GM18907 (cell line): ENCODE data around the gene DYNC1H1.

Experiments used
- ATAC-seq: cut with Tn5 transposase; IDR thresholded peaks from one replicate; pipeline ENCODE4 v1.9.1; 2021; ENCODE audit warnings: mild to moderate bottlenecking, moderate library complexity; ENCODE audit not compliant: unreplicated experiment

Gene DYNC1H1

GRCh38 chr14:101964297-101965180 is at the start of gene DYNC1H1:
Gene DYNC1H1, plus strand, starts transcription at chr14:101964573. Its CDS starts 119 bp downstream, at chr14:101964692.
- ATAC-seq: peak; percentile 79

- no peak for ATAC-seq
Observed at GRCh38 chr14:101915871-101916815, 48.2 kb upstream of the DYNC1H1 start.

- ATAC-seq: no peak
Observed at GRCh38 chr14:101916816-101917412, 47.5 kb upstream of the DYNC1H1 start.

GRCh38 chr14:101917413-101918017 is 46.9 kb upstream of the DYNC1H1 start:
- ATAC-seq: no peak

GRCh38 chr14:101918065-101918989 is 46.0 kb upstream of the DYNC1H1 start:
- ATAC-seq: no peak

GRCh38 chr14:101920271-101920670 is 44.1 kb upstream of the DYNC1H1 start:
- no peak for ATAC-seq

- ATAC-seq: no peak
Observed at GRCh38 chr14:101922866-101923265, 41.5 kb upstream of the DYNC1H1 start.

- ATAC-seq: no peak
Observed at GRCh38 chr14:101925152-101925551, 39.2 kb upstream of the DYNC1H1 start.

- no peak for ATAC-seq
Observed at GRCh38 chr14:101926085-101926484, 38.3 kb upstream of the DYNC1H1 start.

- no peak for ATAC-seq
Observed at GRCh38 chr14:101926620-101927019, 37.8 kb upstream of the DYNC1H1 start.

- ATAC-seq: no peak
Observed at GRCh38 chr14:101927859-101928258, 36.5 kb upstream of the DYNC1H1 start.

- no peak for ATAC-seq
Observed at GRCh38 chr14:101928415-101928841, 35.9 kb upstream of the DYNC1H1 start.

GRCh38 chr14:101929096-101929495 is 35.3 kb upstream of the DYNC1H1 start:
- ATAC-seq: no peak

GRCh38 chr14:101929946-101930345 is 34.4 kb upstream of the DYNC1H1 start:
- no peak for ATAC-seq

- no peak for ATAC-seq
Observed at GRCh38 chr14:101932673-101933072, 31.7 kb upstream of the DYNC1H1 start.

GRCh38 chr14:101933209-101933608 is 31.2 kb upstream of the DYNC1H1 start:
- no peak for ATAC-seq

GRCh38 chr14:101934601-101935150 is 29.7 kb upstream of the DYNC1H1 start:
- ATAC-seq: no peak

- ATAC-seq: no peak
Observed at GRCh38 chr14:101937926-101938767, 26.2 kb upstream of the DYNC1H1 start.
